H9 (cell line): ENCODE data around the gene TMEM107. TPM values are rescaled to one million over a fixed set of nuclear protein-coding genes. Genes with fewer than 3 reads are reported as not detected.

Experiments used
- DNase-seq: peaks from one replicate; pipeline ENCODE4 v3.0.0-alpha.2; 2017
- H2AFZ ChIP-seq: one replicate; pipeline ENCODE4 v1.6.1; 2013; ENCODE audit warnings: mild to moderate bottlenecking, low read length, control low read depth, moderate library complexity
- H2AK5ac ChIP-seq: 2 replicates; pipeline ENCODE4 v1.6.1; 2013; ENCODE audit warnings: low read length, control low read depth, mixed read lengths; ENCODE audit not compliant: insufficient read length
- H2BK120ac ChIP-seq: one replicate; pipeline ENCODE4 v1.6.1; 2013; ENCODE audit warnings: low read depth, mild to moderate bottlenecking, low read length, control low read depth, inconsistent platforms; ENCODE audit not compliant: poor library complexity, severe bottlenecking
- H2BK12ac ChIP-seq: 2 replicates; pipeline ENCODE4 v1.6.1; 2013; ENCODE audit warnings: low read length, control low read depth, mixed read lengths, low read depth; ENCODE audit not compliant: insufficient read length
- H2BK15ac ChIP-seq: 2 replicates; pipeline ENCODE4 v1.6.1; 2013; ENCODE audit warnings: low read depth, low read length, control low read depth
- H2BK20ac ChIP-seq: one replicate; pipeline ENCODE4 v1.6.1; 2013; ENCODE audit warnings: low read depth, mild to moderate bottlenecking, low read length, control low read depth, inconsistent platforms; ENCODE audit not compliant: poor library complexity, severe bottlenecking
- H2BK5ac ChIP-seq: 2 replicates; pipeline ENCODE4 v1.6.1; 2013; ENCODE audit warnings: low read length, control low read depth, mixed read lengths; ENCODE audit not compliant: insufficient read length
- H3K14ac ChIP-seq: 2 replicates; pipeline ENCODE4 v1.6.1; 2013; ENCODE audit warnings: low read length, control low read depth; ENCODE audit not compliant: insufficient read depth
- H3K18ac ChIP-seq: 2 replicates; pipeline ENCODE4 v1.6.1; 2013; ENCODE audit warnings: low read depth, mild to moderate bottlenecking, mixed read lengths, low read length, control low read depth; ENCODE audit not compliant: insufficient read length
- H3K23ac ChIP-seq: 2 replicates; pipeline ENCODE4 v1.6.1; 2013; ENCODE audit warnings: low read length, control low read depth, mixed read lengths, low read depth; ENCODE audit not compliant: insufficient read length
- H3K23me2 ChIP-seq: 2 replicates; pipeline ENCODE4 v1.6.1; 2013; ENCODE audit warnings: low read depth, mild to moderate bottlenecking, mixed read lengths, low read length, control low read depth; ENCODE audit not compliant: insufficient read length, poor library complexity, severe bottlenecking
- H3K27ac ChIP-seq: 2 replicates; pipeline ENCODE4 v1.5.1; 2013; ENCODE audit warnings: low read length, control low read depth, mixed read lengths, low read depth; ENCODE audit not compliant: insufficient read length
- H3K27me3 ChIP-seq: 2 replicates; pipeline ENCODE4 v1.6.1; 2013; ENCODE audit warnings: low read length, control low read depth, inconsistent platforms; ENCODE audit not compliant: insufficient read depth
- H3K4ac ChIP-seq: 2 replicates; pipeline ENCODE4 v1.6.1; 2013; ENCODE audit warnings: low read depth, mild to moderate bottlenecking, control low read depth, inconsistent platforms, low read length, moderate library complexity
- H3K4me1 ChIP-seq: 2 replicates; pipeline ENCODE4 v1.6.1; 2013; ENCODE audit warnings: low read length, control low read depth, inconsistent platforms; ENCODE audit not compliant: insufficient read depth
- H3K4me2 ChIP-seq: 2 replicates; pipeline ENCODE4 v1.6.1; 2013; ENCODE audit warnings: low read length, control low read depth, mixed read lengths; ENCODE audit not compliant: insufficient read length, insufficient read depth
- H3K56ac ChIP-seq: 2 replicates; pipeline ENCODE4 v1.6.1; 2013; ENCODE audit warnings: low read depth, mild to moderate bottlenecking, mixed read lengths, low read length, control low read depth; ENCODE audit not compliant: insufficient read length
- H3K79me1 ChIP-seq: 2 replicates; pipeline ENCODE4 v1.6.1; 2013; ENCODE audit warnings: low read depth, mild to moderate bottlenecking, moderate library complexity, low read length, control low read depth, inconsistent platforms; ENCODE audit not compliant: insufficient read depth, poor library complexity, severe bottlenecking
- H3K79me2 ChIP-seq: 2 replicates; pipeline ENCODE4 v1.6.1; 2013; ENCODE audit warnings: low read length, control low read depth, inconsistent platforms; ENCODE audit not compliant: insufficient read depth
- H3K9ac ChIP-seq: 2 replicates; pipeline ENCODE4 v1.6.1; 2013; ENCODE audit warnings: low read length, control low read depth, mixed read lengths; ENCODE audit not compliant: insufficient read length; ENCODE audit errors: extremely low read depth
- H3K9me3 ChIP-seq: one replicate; pipeline ENCODE4 v1.6.1; 2013; ENCODE audit warnings: low read depth, low read length, inconsistent platforms; ENCODE audit not compliant: control insufficient read depth
- H3T11ph ChIP-seq: one replicate; pipeline ENCODE4 v1.6.1; 2013; ENCODE audit warnings: mild to moderate bottlenecking, low read length, control low read depth, inconsistent platforms
- H4K20me1 ChIP-seq: one replicate; pipeline ENCODE4 v1.6.1; 2013; ENCODE audit not compliant: control insufficient read depth, insufficient read length, insufficient read depth
- H4K5ac ChIP-seq: 2 replicates; pipeline ENCODE4 v1.6.1; 2013; ENCODE audit warnings: low read depth, mild to moderate bottlenecking, mixed read lengths, low read length, control low read depth; ENCODE audit not compliant: insufficient read length
- H4K8ac ChIP-seq: replicated peaks from 2 replicates; pipeline ENCODE4 v1.6.1; 2013; ENCODE audit warnings: low read length, control low read depth, mixed read lengths, low read depth; ENCODE audit not compliant: insufficient read length
- H4K91ac ChIP-seq: 2 replicates; pipeline ENCODE4 v1.6.1; 2013; ENCODE audit warnings: low read depth, mild to moderate bottlenecking, moderate library complexity, mixed read lengths, low read length, control low read depth; ENCODE audit not compliant: insufficient read length
- H3K27ac Mint-ChIP-seq, 3 experiments: 2 replicates in 2 of 3; 3 replicates in 1 of 3; pipeline ENCODE4 v1.8.0; 2020 to 2021; ENCODE audit warnings: mixed read lengths in 3 of 3, mild to moderate bottlenecking in 1 of 3, moderate library complexity in 1 of 3
- H3K27me3 Mint-ChIP-seq: 2 replicates; pipeline ENCODE4 v1.8.0; 2021; ENCODE audit warnings: low read depth, mild to moderate bottlenecking, moderate library complexity, mixed read lengths
- H3K36me3 Mint-ChIP-seq, 3 experiments: 2 replicates in 2 of 3; 3 replicates in 1 of 3; pipeline ENCODE4 v1.8.0; 2020 to 2021; ENCODE audit warnings: low read depth in 3 of 3, mixed read lengths in 3 of 3; ENCODE audit not compliant: insufficient read depth in 1 of 3
- H3K4me1 Mint-ChIP-seq, 2 experiments: 2 replicates each; pipeline ENCODE4 v1.8.0; 2020; ENCODE audit warnings: mixed read lengths in 2 of 2
- H3K4me3 Mint-ChIP-seq, 2 experiments: 2 replicates in 1 of 2; 3 replicates in 1 of 2; pipeline ENCODE4 v1.8.0; 2020 to 2021; ENCODE audit warnings: mild to moderate bottlenecking in 2 of 2, mixed read lengths in 2 of 2, moderate library complexity in 1 of 2
- H3K9me3 Mint-ChIP-seq, 2 experiments: 2 replicates in 1 of 2; 3 replicates in 1 of 2; pipeline ENCODE4 v1.8.0; 2020; ENCODE audit warnings: mild to moderate bottlenecking in 2 of 2, mixed read lengths in 2 of 2, moderate library complexity in 1 of 2
- CTCF ChIP-seq: fragments of 200-600 bp; sonication (generic); conservative IDR thresholded peaks from 3 replicates; pipeline ENCODE4 v1.8.0; 2021; ENCODE audit warnings: antibody characterized with exemption, mild to moderate bottlenecking
- WGBS: extraction: QIAGEN DNeasy Blood & Tissue Kit; methylation state at CpG from one replicate; pipeline ENCODE4 v1.1.7; 2013; ENCODE audit warnings: missing lambda C conversion rate, low lambda C conversion rate, mixed read lengths; ENCODE audit not compliant: insufficient read length; ENCODE audit errors: extremely low coverage; 5-methylcytosine and 5-hydroxymethylcytosine counted together
- total RNA-seq: library from RNA; stranded (reverse); gene quantifications from 2 replicates; pipeline ENCODE4 v1.2.1, GENCODE V29; 2021

TMEM107 gene
- total RNA-seq, 1 experiment from 2014 or later, result 12.7 TPM

GRCh38 chr17:8206536-8206935 is 30.4 kb upstream of the TMEM107 start:
- Histone ChIP-seq H2BK5ac (no peak overlapping the region), H4K8ac (no peak overlapping the region), H4K91ac (no peak overlapping the region), H3K4me2 (no peak overlapping the region), H3K14ac (no peak overlapping the region), H3K23me2 (peaks cover 4% of the 10 kb centered on the region), H3K27ac (no peak overlapping the region), H2AFZ (no peak overlapping the region), H3K56ac (no peak overlapping the region), H2BK15ac (no peak overlapping the region), H3T11ph (no peak overlapping the region), H3K4ac (no peak overlapping the region), H2AK5ac (no peak overlapping the region), H4K5ac (no peak overlapping the region), H3K79me2 (peaks cover 4% of the 10 kb centered on the region; the same call in 1 of the 2 replicates), H2BK12ac (no peak overlapping the region), H2BK20ac (no peak overlapping the region), H3K18ac (no peak overlapping the region), H3K79me1 (peaks cover 3% of the 10 kb centered on the region), H3K9me3 (no peaks in the 10 kb centered on the region), H3K4me1 (no peaks in the 10 kb centered on the region), H4K20me1 (no peaks in the 10 kb centered on the region), H2BK120ac (no peak overlapping the region), H3K9ac (no peak overlapping the region), H3K23ac (no peak overlapping the region), H3K27me3 (no peaks in the 10 kb centered on the region)
- H3K27ac Mint-ChIP-seq, result peak overlapping the region in 2 of 3 experiments; percentile 49 to 55; a peak in 2 of 7 replicates
- peaks cover 10 to 18% of the 10 kb centered on the region in 2 experiments for H3K4me1 Mint-ChIP-seq
- WGBS, result no CpG with 5 or more reads among the region's 12 CpGs
- peaks cover 2% of the 10 kb centered on the region; the same call in 1 of the 2 replicates for H3K27me3 Mint-ChIP-seq
- no peak for TF ChIP-seq CTCF
- H3K4me3 Mint-ChIP-seq, result peak overlapping the region in 1 of 2 experiments; percentile 46; a peak in 1 of 5 replicates
- H3K9me3 Mint-ChIP-seq, result no peaks in the 10 kb centered on the region
- DNase-seq, result no peak
- H3K36me3 Mint-ChIP-seq, result peaks cover 48 to 51% (median 50%) of the 10 kb centered on the region in 3 experiments
